Colonic mucosa (tissue), 4 donors: ENCODE measurements around the gene SMIM24. TPM values are rescaled to one million over a fixed set of nuclear protein-coding genes. Genes with fewer than 3 reads are reported as not detected.

Experiments
- DNase-seq: peaks from one replicate; pipeline ENCODE4 v3.0.0-alpha.2; 2020
- H3K27ac ChIP-seq: fragments of 200-600 bp; one replicate; pipeline ENCODE4 v1.8.0; 2021
- H3K27me3 ChIP-seq: fragments of 200-600 bp; one replicate; pipeline ENCODE4 v1.8.0; 2021
- H3K36me3 ChIP-seq: fragments of 200-600 bp; one replicate; pipeline ENCODE4 v1.8.0; 2021
- H3K4me1 ChIP-seq: fragments of 200-600 bp; one replicate; pipeline ENCODE4 v1.8.0; 2021; ENCODE audit warnings: mild to moderate bottlenecking
- H3K4me3 ChIP-seq: fragments of 200-600 bp; one replicate; pipeline ENCODE4 v1.8.0; 2021
- H3K9ac ChIP-seq, 2 donors: one replicate each; pipeline ENCODE4 v1.7.0; 2013; ENCODE audit warnings: control low read depth in 2 of 2, low read depth in 2 of 2, low read length in 2 of 2
- H3K9me3 ChIP-seq: fragments of 200-600 bp; one replicate; pipeline ENCODE4 v1.8.0; 2021
- CTCF ChIP-seq: fragments of 200-600 bp; IDR thresholded peaks from one replicate; pipeline ENCODE4 v1.8.0; 2022; ENCODE audit warnings: antibody characterized with exemption, mild to moderate bottlenecking
- intact Hi-C: fragments of 100-400 bp; cut with DNase I; formaldehyde crosslinking; loops from one replicate; pipeline ENCODE4 v1.14.1; 2022
- total RNA-seq, 2 donors: library from RNA; stranded (reverse); fragmentation: NEBNext Ultra II Directional in 1 of 2; extraction: Animal tissue kit (Norgen Biotek cat#: 25700) in 1 of 2; gene quantifications; one replicate each; pipeline ENCODE4 v1.2.1, GENCODE V29; 2021
- donor health status: healthy.
- donor health status: DM: no; HTN: no; CAD: no.
- donor health status: DM: no; HTN: no; CAD: no.

Gene SMIM24
- total RNA-seq, 2 donors from 2014 or later = 16.1 to 59.0 TPM

GRCh38 chr19:3526507-3527237 lies 46.3 kb upstream of the SMIM24 start:
- intact Hi-C loops = no loop called here
- peaks cover 26% of the 10 kb centered on the region for H3K36me3 ChIP-seq
- no peak for DNase-seq
- H3K27me3 ChIP-seq = no peaks in the 10 kb centered on the region
- no peaks in the 10 kb centered on the region for H3K4me1 ChIP-seq
- H3K9ac ChIP-seq = no peak overlapping the region
- H3K4me3 ChIP-seq = no peak overlapping the region
- no peaks in the 10 kb centered on the region for H3K9me3 ChIP-seq
- TF ChIP-seq CTCF = no peak
- no peak overlapping the region for H3K27ac ChIP-seq

GRCh38 chr19:3524904-3525451 lies 44.7 kb upstream of the SMIM24 start:
- Histone ChIP-seq H3K27ac (no peak overlapping the region), H3K9me3 (no peaks in the 10 kb centered on the region), H3K27me3 (no peaks in the 10 kb centered on the region), H3K4me1 (no peaks in the 10 kb centered on the region), H3K9ac (no peak overlapping the region), H3K36me3 (peaks cover 26% of the 10 kb centered on the region), H3K4me3 (no peak overlapping the region)
- TF ChIP-seq CTCF = no peak
- intact Hi-C loops = no loop called here
- DNase-seq = no peak

GRCh38 chr19:3524078-3524842 lies 43.9 kb upstream of the SMIM24 start:
- no peak for DNase-seq
- H3K27ac ChIP-seq = no peak overlapping the region
- H3K9ac ChIP-seq = no peak overlapping the region
- no peaks in the 10 kb centered on the region for H3K4me1 ChIP-seq
- no peaks in the 10 kb centered on the region for H3K27me3 ChIP-seq
- H3K9me3 ChIP-seq = no peaks in the 10 kb centered on the region
- TF ChIP-seq CTCF = no peak
- H3K36me3 ChIP-seq = peaks cover 26% of the 10 kb centered on the region
- no peak overlapping the region for H3K4me3 ChIP-seq
- intact Hi-C loops = no loop called here

GRCh38 chr19:3523361-3524077 lies 43.2 kb upstream of the SMIM24 start:
- Histone ChIP-seq H3K4me1 (no peaks in the 10 kb centered on the region), H3K36me3 (peaks cover 26% of the 10 kb centered on the region), H3K27me3 (no peaks in the 10 kb centered on the region), H3K9me3 (no peaks in the 10 kb centered on the region), H3K4me3 (no peak overlapping the region), H3K27ac (no peak overlapping the region), H3K9ac (no peak overlapping the region)
- no peak for TF ChIP-seq CTCF
- intact Hi-C loops = no loop called here
- DNase-seq = no peak
